Adipocyte (in vitro differentiated cells): ENCODE data around the gene BBC3.

Source experiments
- DNase-seq: peaks from one replicate; pipeline ENCODE4 v3.0.0-alpha.2; 2015; ENCODE audit warnings: low read depth
- H3K27me3 ChIP-seq: replicated peaks from 2 replicates; pipeline ENCODE4 v1.7.0; 2013; ENCODE audit warnings: mild to moderate bottlenecking, low read length, moderate library complexity; ENCODE audit not compliant: control insufficient read depth, insufficient read depth
- H3K36me3 ChIP-seq: 2 replicates; pipeline ENCODE4 v1.7.0; 2013; ENCODE audit warnings: low read length, mild to moderate bottlenecking, moderate library complexity; ENCODE audit not compliant: control insufficient read depth, insufficient read depth, severe bottlenecking
- H3K4me1 ChIP-seq: 2 replicates; pipeline ENCODE4 v1.7.0; 2013; ENCODE audit warnings: mild to moderate bottlenecking, low read length, moderate library complexity; ENCODE audit not compliant: control insufficient read depth, insufficient read depth
- H3K4me3 ChIP-seq: 2 replicates; pipeline ENCODE4 v1.7.0; 2013; ENCODE audit warnings: mild to moderate bottlenecking, low read length, moderate library complexity
- H3K9ac ChIP-seq: 2 replicates; pipeline ENCODE4 v1.7.0; 2013; ENCODE audit warnings: mild to moderate bottlenecking, low read length, moderate library complexity
- H3K9me3 ChIP-seq: 2 replicates; pipeline ENCODE4 v1.7.0; 2013; ENCODE audit warnings: mild to moderate bottlenecking, low read length, moderate library complexity; ENCODE audit not compliant: control insufficient read depth

The BBC3 gene

GRCh38 chr19:47240996-47241918 is 10.3 kb upstream of the BBC3 start:
- H3K27me3 ChIP-seq = no peaks in the 10 kb centered on the region
- no peak overlapping the region for H3K9ac ChIP-seq
- H3K36me3 ChIP-seq = no peaks in the 10 kb centered on the region
- no peak overlapping the region for H3K4me3 ChIP-seq
- H3K9me3 ChIP-seq = no peaks in the 10 kb centered on the region
- peaks cover 8% of the 10 kb centered on the region for H3K4me1 ChIP-seq
- peak; percentile 84 for DNase-seq

GRCh38 chr19:47240556-47240955 is 9.6 kb upstream of the BBC3 start:
- Histone ChIP-seq H3K9me3 (no peaks in the 10 kb centered on the region), H3K9ac (no peak overlapping the region), H3K36me3 (no peaks in the 10 kb centered on the region), H3K4me1 (peaks cover 8% of the 10 kb centered on the region), H3K4me3 (no peak overlapping the region), H3K27me3 (no peaks in the 10 kb centered on the region)
- DNase-seq = no peak

- peak overlapping the region; percentile 44 for H3K4me3 ChIP-seq
- H3K27me3 ChIP-seq = no peaks in the 10 kb centered on the region
- DNase-seq = peak; percentile 84
- no peaks in the 10 kb centered on the region for H3K36me3 ChIP-seq
- H3K4me1 ChIP-seq = peaks cover 8% of the 10 kb centered on the region
- no peaks in the 10 kb centered on the region for H3K9me3 ChIP-seq
- H3K9ac ChIP-seq = no peak overlapping the region
These were observed 8.8 kb upstream of the BBC3 start for GRCh38 chr19:47239610-47240296.

- Histone ChIP-seq H3K4me3 (no peak overlapping the region), H3K27me3 (no peaks in the 10 kb centered on the region)
These were observed 8.2 kb upstream of the BBC3 start for GRCh38 chr19:47239152-47239551.

GRCh38 chr19:47236072-47236675 is 5.2 kb upstream of the BBC3 start:
- no peak for DNase-seq
- H3K4me1 ChIP-seq = peaks cover 13% of the 10 kb centered on the region
- H3K4me3 ChIP-seq = no peak overlapping the region
- H3K9ac ChIP-seq = no peak overlapping the region
- H3K27me3 ChIP-seq = no peaks in the 10 kb centered on the region
- H3K36me3 ChIP-seq = no peaks in the 10 kb centered on the region
- H3K9me3 ChIP-seq = no peaks in the 10 kb centered on the region

More at GRCh38 chr19:47239152-47239551, 8.2 kb upstream of the BBC3 start:
- H3K36me3 ChIP-seq = no peaks in the 10 kb centered on the region
- H3K9me3 ChIP-seq = no peaks in the 10 kb centered on the region
- no peak for DNase-seq
- peaks cover 8% of the 10 kb centered on the region for H3K4me1 ChIP-seq
- H3K9ac ChIP-seq = no peak overlapping the region

- Histone ChIP-seq H3K36me3 (no peaks in the 10 kb centered on the region), H3K4me1 (peaks cover 26% of the 10 kb centered on the region), H3K4me3 (peak overlapping the region; percentile 80), H3K9ac (peak overlapping the region; percentile 88), H3K9me3 (no peaks in the 10 kb centered on the region), H3K27me3 (no peaks in the 10 kb centered on the region)
- DNase-seq = peak; percentile 73
These were observed 1.6 kb upstream of the BBC3 start for GRCh38 chr19:47232422-47233211.

GRCh38 chr19:47231215-47232054 is 436 bp upstream of the BBC3 start:
- Histone ChIP-seq H3K9me3 (no peaks in the 10 kb centered on the region), H3K4me1 (peaks cover 32% of the 10 kb centered on the region), H3K9ac (peak overlapping the region; percentile 88), H3K36me3 (no peaks in the 10 kb centered on the region), H3K27me3 (no peaks in the 10 kb centered on the region), H3K4me3 (peak overlapping the region; percentile 91)
- DNase-seq = peak; percentile 96

GRCh38 chr19:47230054-47230920 is 712 bp downstream of the BBC3 start:
- H3K4me1 ChIP-seq = peaks cover 38% of the 10 kb centered on the region
- H3K27me3 ChIP-seq = no peaks in the 10 kb centered on the region
- H3K9me3 ChIP-seq = no peaks in the 10 kb centered on the region
- peak; percentile 83 for DNase-seq
- no peaks in the 10 kb centered on the region for H3K36me3 ChIP-seq
- H3K9ac ChIP-seq = peak overlapping the region; percentile 93
- peak overlapping the region; percentile 91 for H3K4me3 ChIP-seq

GRCh38 chr19:47229676-47230053 is 1.3 kb downstream of the BBC3 start:
- Histone ChIP-seq H3K9me3 (no peaks in the 10 kb centered on the region), H3K4me1 (peaks cover 38% of the 10 kb centered on the region), H3K4me3 (peak overlapping the region; percentile 91), H3K36me3 (no peaks in the 10 kb centered on the region), H3K27me3 (no peaks in the 10 kb centered on the region), H3K9ac (peak overlapping the region; percentile 93)
- DNase-seq = peak; percentile 48
